GM18867 (cell line): ENCODE data around the gene BRIP1.

Experiments
- ATAC-seq: cut with Tn5 transposase; IDR thresholded peaks from one replicate; pipeline ENCODE4 v1.9.1; 2021; ENCODE audit warnings: mild to moderate bottlenecking, moderate library complexity; ENCODE audit not compliant: unreplicated experiment

Gene BRIP1

GRCh38 chr17:61642768-61643167 is 220.6 kb downstream of the BRIP1 start:
- no peak for ATAC-seq

- no peak for ATAC-seq
These were observed 221.6 kb downstream of the BRIP1 start for GRCh38 chr17:61641715-61642114.

- ATAC-seq: no peak
These were observed 222.2 kb downstream of the BRIP1 start for GRCh38 chr17:61641084-61641483.

- no peak for ATAC-seq
These were observed 223.5 kb downstream of the BRIP1 start for GRCh38 chr17:61639818-61640217.

- ATAC-seq: no peak
These were observed 225.2 kb downstream of the BRIP1 start for GRCh38 chr17:61638087-61638486.

GRCh38 chr17:61635913-61636432 is 227.4 kb downstream of the BRIP1 start:
- ATAC-seq: no peak

GRCh38 chr17:61634942-61635538 is 228.3 kb downstream of the BRIP1 start:
- no peak for ATAC-seq

- ATAC-seq: no peak
These were observed 229.3 kb downstream of the BRIP1 start for GRCh38 chr17:61634011-61634539.

- ATAC-seq: no peak
These were observed 230.5 kb downstream of the BRIP1 start for GRCh38 chr17:61632826-61633225.

GRCh38 chr17:61631800-61632199 is 231.5 kb downstream of the BRIP1 start:
- ATAC-seq: no peak
